Body of pancreas (tissue), 4 donors: ENCODE data around the gene AUNIP. TPM values are rescaled to one million over a fixed set of nuclear protein-coding genes. Genes with fewer than 3 reads are reported as not detected.

ENCODE experiments used
- ATAC-seq: fragments of 150-250 bp; one replicate; pipeline ENCODE4 v1.9.1; 2016
- DNase-seq, 4 donors: peaks; one replicate each; pipeline ENCODE4 v3.0.0-alpha.2; 2019
- H3K27ac ChIP-seq, 4 donors: fragments of 200-600 bp; sonication (generic); 1 replicate in 3 of 4; 2 replicates in 1 of 4; pipeline versions ENCODE4 v1.5.1 to v1.6.1; 2016 to 2019; ENCODE audit warnings: mild to moderate bottlenecking in 1 of 4, mixed read lengths in 1 of 4, moderate library complexity in 1 of 4
- H3K27me3 ChIP-seq, 2 donors: fragments of 200-600 bp; sonication (generic); one replicate each; pipeline ENCODE4 v1.6.0; 2016; ENCODE audit warnings: mild to moderate bottlenecking in 1 of 2
- H3K36me3 ChIP-seq, 2 donors: fragments of 200-600 bp; sonication (generic); replicated peaks in 1 of 2; 2 replicates each; pipeline ENCODE4 v1.5.1; 2016; ENCODE audit warnings: low read depth in 2 of 2; ENCODE audit not compliant: insufficient read depth in 1 of 2
- H3K4me1 ChIP-seq: fragments of 200-600 bp; sonication (generic); one replicate; pipeline ENCODE4 v1.6.0; 2016
- H3K4me3 ChIP-seq, 2 donors: fragments of 200-600 bp; sonication (generic); 1 replicate in 1 of 2; 2 replicates in 1 of 2; pipeline ENCODE4 v1.5.1; 2016 to 2019
- H3K9me3 ChIP-seq, 3 donors: fragments of 200-600 bp; sonication (generic); 1 replicate in 2 of 3; 2 replicates in 1 of 3; pipeline ENCODE4 v1.5.1; 2016
- CTCF ChIP-seq, 7 experiments: fragments of 450-650 bp in 4 of 7; fragments of 200-600 bp in 3 of 7; sonication (generic) in 3 of 7; IDR thresholded peaks; one replicate each; pipeline ENCODE4 v1.5.1; 2016 to 2019; ENCODE audit warnings: antibody characterized with exemption in 7 of 7
- POLR2A ChIP-seq, 3 donors: fragments of 450-650 bp; IDR thresholded peaks; one replicate each; pipeline ENCODE4 v1.6.1; 2016; ENCODE audit warnings: antibody characterized with exemption in 3 of 3, mild to moderate bottlenecking in 2 of 3
- WGBS, 2 donors: methylation state at CpG; one replicate each; pipeline ENCODE4 v1.1.5; 2017; 5-methylcytosine and 5-hydroxymethylcytosine counted together
- intact Hi-C: fragments of 100-400 bp; cut with DNase I; formaldehyde crosslinking; loops from one replicate; pipeline ENCODE4 v1.15.1; 2023
- total RNA-seq, 2 donors: library from RNA; depleted of rRNA; stranded (reverse); fragments of >200 nt; gene quantifications; one replicate each; pipeline ENCODE4 v1.1.0, GENCODE V29; 2016

Gene AUNIP
- total RNA-seq, 2 donors from 2014 or later = not detected

- no peaks in the 10 kb centered on the region for H3K9me3 ChIP-seq
- DNase-seq = peak in 3 of 4 donors; percentile 34 to 42 (median 39)
- peak overlapping the region; percentile 66 to 70 for H3K4me3 ChIP-seq
- intact Hi-C loops = loop anchor here (5.0 kb wide), 1 partner anchor 91 kb away; the partner anchor contains the start of gene PAFAH2
- H3K27ac ChIP-seq = peak overlapping the region in 2 of 4 donors; percentile 8 to 47
- no peaks in the 10 kb centered on the region for H3K36me3 ChIP-seq
- WGBS, 2 donors = 5 to 9% methylated on average over 12 to 34 of the region's 34 CpGs
- H3K4me1 ChIP-seq = peaks cover 27% of the 10 kb centered on the region
- ATAC-seq = peak; percentile 20
- H3K27me3 ChIP-seq = no peaks in the 10 kb centered on the region
- TF ChIP-seq CTCF (IDR thresholded peaks at IDR 0.05) (no peak), POLR2A (IDR thresholded peaks at IDR 0.05) (no peak)
These were observed 47.5 kb upstream of the AUNIP start for GRCh38 chr1:25906644-25907300.

- peak; percentile 90 for ATAC-seq
- Histone ChIP-seq H3K4me3 (peak within 1 kb of the TSS; percentile 66 to 70), H3K9me3 (no peaks in the 10 kb centered on the region), H3K27ac (peak within 1 kb of the TSS in 3 of 4 donors; percentile 26 to 56 (median 33)), H3K4me1 (peaks cover 27% of the 10 kb centered on the region), H3K27me3 (no peaks in the 10 kb centered on the region), H3K36me3 (no peaks in the 10 kb centered on the region)
- peak; percentile 88 to 93 (median 92) for DNase-seq
- WGBS, 2 donors = 0% methylated on average over 6 to 94 of the region's 102 CpGs
- peak; percentile 77 to 88 (median 78) for TF ChIP-seq POLR2A (IDR thresholded peaks at IDR 0.05)
- no peak for TF ChIP-seq CTCF (IDR thresholded peaks at IDR 0.05)
- intact Hi-C loops = loop anchor here (5.0 kb wide), 1 partner anchor 91 kb away; the partner anchor contains the start of gene PAFAH2
These were observed 46.7 kb upstream of the AUNIP start, which contains the start of gene STMN1 for GRCh38 chr1:25905680-25906643. TSS of gene STMN1 (minus strand) at chr1:25906419. CDS start at chr1:25904676, 1,743 bp downstream.

GRCh38 chr1:25904943-25905679 is 45.9 kb upstream of the AUNIP start:
- no peak for TF ChIP-seq POLR2A (IDR thresholded peaks at IDR 0.05)
- Histone ChIP-seq H3K36me3 (no peaks in the 10 kb centered on the region), H3K9me3 (no peaks in the 10 kb centered on the region), H3K4me3 (peak overlapping the region; percentile 66 to 70), H3K27me3 (no peaks in the 10 kb centered on the region), H3K27ac (peak overlapping the region in 1 of 4 donors; percentile 56), H3K4me1 (peaks cover 27% of the 10 kb centered on the region)
- intact Hi-C loops = loop anchor here (5.0 kb wide), 1 partner anchor 92 kb away; the partner anchor contains the start of gene PAFAH2
- DNase-seq = peak; percentile 90 to 94 (median 92)
- peak; percentile 88 for ATAC-seq
- WGBS, 2 donors = 1 to 2% methylated on average over 16 to 25 of the region's 34 CpGs

- intact Hi-C loops = no loop called here
- WGBS, 2 donors = 65 to 80% methylated on average over 3 of the region's 3 CpGs
- no peak for TF ChIP-seq CTCF (IDR thresholded peaks at IDR 0.05)
- Histone ChIP-seq H3K27me3 (no peaks in the 10 kb centered on the region), H3K36me3 (no peaks in the 10 kb centered on the region), H3K4me1 (peaks cover 27% of the 10 kb centered on the region), H3K4me3 (no peak overlapping the region), H3K9me3 (no peaks in the 10 kb centered on the region), H3K27ac (no peak overlapping the region)
- ATAC-seq (no peak), DNase-seq (no peak)
These were observed 44.7 kb upstream of the AUNIP start for GRCh38 chr1:25903986-25904385.
